Kidney epithelial cell (primary cell): Measurements from ENCODE around the gene TPRA1. TPM values are rescaled to one million over a fixed set of nuclear protein-coding genes. Genes with fewer than 3 reads are reported as not detected.
"Not testable (repeated sequence)": the region's sequence is repeated elsewhere in the genome, so short reads cannot be mapped to it uniquely, and the experiment has no call there.

Experiments
- DNase-seq: peaks from one replicate; pipeline ENCODE4 v3.0.0-alpha.2; 2010; ENCODE audit warnings: low read depth
- H3K27me3 ChIP-seq: 2 replicates; pipeline ENCODE4 v1.6.0; 2011; ENCODE audit warnings: low read length; ENCODE audit not compliant: control insufficient read depth, insufficient read depth
- H3K36me3 ChIP-seq: 2 replicates; pipeline ENCODE4 v1.5.1; 2011; ENCODE audit warnings: low read length; ENCODE audit not compliant: control insufficient read depth, insufficient read depth
- H3K4me3 ChIP-seq: 2 replicates; pipeline ENCODE4 v1.5.1; 2011; ENCODE audit warnings: low read depth, mild to moderate bottlenecking, control low read depth, low read length
- CTCF ChIP-seq: IDR thresholded peaks from 2 replicates; pipeline ENCODE4 v1.5.1; 2011; ENCODE audit warnings: mild to moderate bottlenecking, moderate library complexity, low read length, control low read depth, inconsistent platforms; ENCODE audit not compliant: insufficient read depth, poor library complexity, severe bottlenecking
- total RNA-seq: library from RNA; depleted of rRNA; stranded (reverse); fragments of >200 nt; gene quantifications from 2 replicates; pipeline ENCODE4 v1.2.3, GENCODE V29; 2015

The TPRA1 gene
- total RNA-seq, 1 donor from 2014 or later: 95.2 TPM

- H3K36me3 ChIP-seq: peaks cover 2% of the 10 kb centered on the region
- H3K4me3 ChIP-seq: no peak overlapping the region
- DNase-seq: no peak
- H3K27me3 ChIP-seq: no peaks in the 10 kb centered on the region
- TF ChIP-seq CTCF: no peak
These were observed 16.6 kb upstream of the TPRA1 start for GRCh38 chr3:127606981-127607595.

- Histone ChIP-seq H3K27me3 (no peaks in the 10 kb centered on the region), H3K36me3 (peaks cover 2% of the 10 kb centered on the region), H3K4me3 (no peak overlapping the region)
- no peak for DNase-seq
- TF ChIP-seq CTCF: no peak
These were observed 15.7 kb upstream of the TPRA1 start for GRCh38 chr3:127606086-127606805.

GRCh38 chr3:127605547-127605946 is 15.0 kb upstream of the TPRA1 start:
- H3K27me3 ChIP-seq, H3K4me3 ChIP-seq, DNase-seq, H3K36me3 ChIP-seq: not testable (repeated sequence)

- DNase-seq: no peak
- Histone ChIP-seq H3K27me3 (no peaks in the 10 kb centered on the region), H3K4me3 (no peak overlapping the region), H3K36me3 (peaks cover 3% of the 10 kb centered on the region)
- TF ChIP-seq CTCF: no peak
These were observed 14.1 kb upstream of the TPRA1 start for GRCh38 chr3:127604546-127605165.

GRCh38 chr3:127604035-127604434 is 13.5 kb upstream of the TPRA1 start:
- peaks cover 3% of the 10 kb centered on the region for H3K36me3 ChIP-seq
- TF ChIP-seq CTCF: no peak
- H3K27me3 ChIP-seq: no peaks in the 10 kb centered on the region
- no peak overlapping the region for H3K4me3 ChIP-seq
- no peak for DNase-seq

- no peak for TF ChIP-seq CTCF
- no peaks in the 10 kb centered on the region for H3K27me3 ChIP-seq
- H3K4me3 ChIP-seq: no peak overlapping the region
- no peak for DNase-seq
- H3K36me3 ChIP-seq: peaks cover 1% of the 10 kb centered on the region
These were observed 10.4 kb upstream of the TPRA1 start for GRCh38 chr3:127600749-127601456.
